HG02981 (cell line): Measurements from ENCODE around the gene GPR89A.
"Not testable (repeated sequence)": the region's sequence is repeated elsewhere in the genome, so short reads cannot be mapped to it uniquely, and the experiment has no call there.

Source experiments
- ATAC-seq: cut with Tn5 transposase; IDR thresholded peaks from one replicate; pipeline ENCODE4 v1.9.1; 2021; ENCODE audit warnings: mild to moderate bottlenecking, moderate library complexity; ENCODE audit not compliant: unreplicated experiment

GPR89A gene

GRCh38 chr1:145607833-145608733, at the start of gene GPR89A:
Gene GPR89A (plus strand): TSS chr1:145607988. CDS start chr1:145608134, 146 bp downstream.
- peak; percentile 93 for ATAC-seq

- not testable (repeated sequence) for ATAC-seq
These were observed 21.0 kb upstream of the GPR89A start for GRCh38 chr1:145586820-145587219.

DNA sequence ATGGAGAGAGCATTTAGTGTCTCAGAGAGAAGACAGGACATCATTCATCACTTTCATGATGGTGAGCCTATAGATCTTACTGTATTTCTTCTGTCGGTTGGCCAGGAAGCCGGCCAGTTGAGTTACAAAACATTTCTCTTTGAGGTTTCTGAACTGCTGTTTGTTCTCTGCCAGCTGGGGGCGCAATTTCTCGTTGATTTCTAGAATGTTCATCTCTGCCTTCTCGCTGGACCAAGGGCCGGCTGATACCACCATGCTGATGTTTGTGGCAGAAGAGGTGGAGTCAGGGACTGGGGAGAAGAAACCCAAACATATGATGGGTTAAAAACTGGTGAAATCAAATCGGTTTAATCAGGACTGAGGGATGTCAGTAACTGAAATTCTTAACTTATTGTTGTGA, 17.0 kb upstream of the GPR89A start:
- ATAC-seq, result not testable (repeated sequence)

DNA sequence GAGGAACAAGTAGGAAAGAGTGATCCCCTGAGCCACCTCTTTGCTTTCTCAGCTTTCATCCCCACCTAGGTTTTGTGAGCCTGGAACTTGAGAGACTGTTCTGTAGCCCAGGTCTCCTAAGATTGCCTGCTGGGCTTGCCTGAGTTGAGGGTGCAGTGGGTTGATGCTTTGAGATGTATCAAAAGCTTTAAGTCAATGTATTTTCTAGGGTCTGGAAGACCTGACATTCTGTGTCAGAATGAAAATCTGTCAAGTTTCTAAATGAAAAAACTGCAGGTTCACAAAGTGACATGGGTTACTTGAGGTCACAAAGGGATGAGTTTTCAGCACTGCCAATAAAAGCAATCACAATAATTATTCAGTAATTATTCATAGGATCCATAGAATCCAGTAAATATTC, 15.4 kb upstream of the GPR89A start:
- not testable (repeated sequence) for ATAC-seq

DNA sequence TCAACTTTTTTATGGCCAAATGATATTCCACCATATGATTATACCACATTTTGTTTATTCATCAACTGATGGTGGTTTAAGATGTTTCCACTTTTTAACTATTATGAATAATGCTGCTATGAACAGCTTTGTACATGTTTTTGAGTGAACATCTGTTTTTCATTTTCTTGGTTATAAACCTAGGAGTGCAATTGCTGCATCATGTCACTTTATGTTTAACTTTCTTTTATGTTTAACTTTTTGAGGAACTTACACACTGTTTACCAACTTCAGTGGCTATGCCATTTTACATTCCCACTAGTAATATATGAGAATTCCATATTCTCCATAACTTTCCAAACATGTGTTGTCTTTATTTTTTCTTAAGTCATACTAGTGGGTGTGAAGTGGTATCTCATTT, 12.4 kb upstream of the GPR89A start:
- not testable (repeated sequence) for ATAC-seq

DNA sequence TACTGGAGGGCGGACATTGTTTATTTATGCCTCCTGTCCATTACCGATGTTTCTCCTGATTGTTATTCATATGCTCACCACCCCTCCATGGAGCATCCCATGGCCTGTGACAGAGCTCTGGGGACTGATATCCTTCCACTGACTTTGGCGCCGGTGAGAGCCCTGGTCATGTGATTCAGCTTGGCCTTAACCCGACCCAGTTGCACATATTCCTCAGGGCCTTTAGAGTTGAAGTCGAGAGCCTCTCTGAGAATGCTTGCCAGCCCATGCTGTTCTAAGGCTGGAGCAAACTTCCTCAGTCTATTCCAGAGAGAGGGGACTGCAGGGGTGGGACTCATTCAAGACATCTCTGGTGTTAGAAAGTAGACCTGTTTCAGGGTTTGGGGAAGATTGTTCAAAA, 11.6 kb upstream of the GPR89A start:
- ATAC-seq, result not testable (repeated sequence)

GRCh38 chr1:145599426-145599825, 8.4 kb upstream of the GPR89A start:
- ATAC-seq, result not testable (repeated sequence)

DNA sequence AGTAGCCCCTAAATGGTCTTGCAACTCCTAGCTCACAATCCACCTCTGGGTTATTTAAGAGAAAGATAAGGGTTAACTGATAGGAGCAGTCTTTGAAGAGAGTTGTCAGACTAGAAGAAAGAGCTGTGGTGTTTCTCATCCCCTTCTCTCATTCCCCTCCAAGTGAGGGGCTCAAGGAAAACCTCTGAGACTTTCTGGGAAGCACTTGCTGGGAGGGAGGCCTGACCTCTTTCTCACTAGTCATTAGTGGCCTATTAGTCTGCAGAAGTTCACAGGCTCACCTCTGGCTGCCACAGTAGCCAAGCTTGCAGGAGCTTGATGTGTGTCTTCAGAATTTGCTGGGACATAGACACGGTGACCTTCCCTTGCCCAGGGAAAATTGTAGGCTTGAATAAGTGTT, 6.2 kb upstream of the GPR89A start:
- ATAC-seq, result no peak

GRCh38 chr1:145606840-145607239, 948 bp upstream of the GPR89A start:
- ATAC-seq, result not testable (repeated sequence)

- not testable (repeated sequence) for ATAC-seq
These were observed 499 bp upstream of the GPR89A start for GRCh38 chr1:145607289-145607688.

- ATAC-seq, result not testable (repeated sequence)
These were observed 3.0 kb downstream of the GPR89A start for GRCh38 chr1:145610744-145611143.

GRCh38 chr1:145620073-145620472, 12.3 kb downstream of the GPR89A start:
- ATAC-seq, result not testable (repeated sequence)

GRCh38 chr1:145622177-145622576, 14.4 kb downstream of the GPR89A start:
- ATAC-seq, result not testable (repeated sequence)

DNA sequence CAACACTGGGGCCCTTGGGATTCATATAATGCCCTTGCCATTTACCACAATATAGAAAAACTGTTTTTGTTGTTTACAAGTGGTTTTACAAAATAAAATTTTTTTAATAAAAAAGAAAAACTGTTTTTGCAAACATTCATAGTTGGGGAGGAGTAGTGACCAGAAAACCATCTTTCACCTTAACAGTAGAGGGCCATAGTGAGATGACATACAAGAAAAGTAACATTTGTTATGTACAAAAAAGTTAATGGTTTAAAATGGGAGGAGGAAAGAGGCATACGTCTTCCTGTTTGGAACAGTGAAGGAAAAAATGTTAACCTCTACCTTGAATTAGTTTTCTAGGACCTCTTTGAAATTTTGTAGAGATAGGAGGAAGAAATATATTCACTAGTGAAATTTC, 28.4 kb downstream of the GPR89A start:
- not testable (repeated sequence) for ATAC-seq

DNA sequence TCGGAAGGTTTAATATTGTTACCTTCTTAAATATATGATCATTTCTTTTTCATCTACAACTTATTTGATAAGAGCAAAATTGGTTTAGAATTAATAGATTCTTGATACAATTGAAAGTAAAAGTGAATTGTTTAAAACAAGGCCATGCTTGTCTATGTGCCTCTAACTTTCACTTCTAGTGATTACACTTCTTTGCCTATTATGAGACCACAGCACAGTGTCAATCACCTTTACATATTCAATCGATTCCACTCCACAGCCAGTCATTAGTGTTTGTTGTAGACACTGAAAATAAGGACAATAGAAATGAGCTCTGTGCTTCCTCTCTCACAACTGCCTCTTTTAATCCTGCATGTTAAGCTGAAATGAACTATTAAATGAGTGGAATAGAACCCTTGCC, 34.1 kb downstream of the GPR89A start:
- not testable (repeated sequence) for ATAC-seq

GRCh38 chr1:145643990-145644389, 36.2 kb downstream of the GPR89A start:
- ATAC-seq, result not testable (repeated sequence)

- not testable (repeated sequence) for ATAC-seq
These were observed 48.6 kb downstream of the GPR89A start for GRCh38 chr1:145656245-145656943.

DNA sequence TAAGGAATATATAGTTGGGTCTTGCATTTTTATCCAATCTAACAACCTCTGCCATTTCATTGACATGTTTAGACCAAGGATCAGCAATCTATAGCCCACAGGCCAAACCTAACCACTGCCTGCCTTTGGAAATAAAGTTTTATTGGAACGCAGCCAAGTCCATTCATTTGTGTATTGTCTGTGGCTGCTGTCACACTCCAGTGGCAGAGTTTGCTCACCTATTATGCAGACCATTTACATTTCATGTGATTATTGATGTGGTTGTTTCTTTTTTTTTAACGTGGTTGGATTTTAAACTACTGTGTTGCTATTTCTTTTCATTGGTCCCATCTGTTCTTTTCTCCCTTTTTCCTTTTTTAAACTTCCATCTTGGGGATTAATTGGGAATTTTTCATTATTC, 54.7 kb downstream of the GPR89A start:
- not testable (repeated sequence) for ATAC-seq

- not testable (repeated sequence) for ATAC-seq
These were observed 57.2 kb downstream of the GPR89A start for GRCh38 chr1:145665015-145665414.

DNA sequence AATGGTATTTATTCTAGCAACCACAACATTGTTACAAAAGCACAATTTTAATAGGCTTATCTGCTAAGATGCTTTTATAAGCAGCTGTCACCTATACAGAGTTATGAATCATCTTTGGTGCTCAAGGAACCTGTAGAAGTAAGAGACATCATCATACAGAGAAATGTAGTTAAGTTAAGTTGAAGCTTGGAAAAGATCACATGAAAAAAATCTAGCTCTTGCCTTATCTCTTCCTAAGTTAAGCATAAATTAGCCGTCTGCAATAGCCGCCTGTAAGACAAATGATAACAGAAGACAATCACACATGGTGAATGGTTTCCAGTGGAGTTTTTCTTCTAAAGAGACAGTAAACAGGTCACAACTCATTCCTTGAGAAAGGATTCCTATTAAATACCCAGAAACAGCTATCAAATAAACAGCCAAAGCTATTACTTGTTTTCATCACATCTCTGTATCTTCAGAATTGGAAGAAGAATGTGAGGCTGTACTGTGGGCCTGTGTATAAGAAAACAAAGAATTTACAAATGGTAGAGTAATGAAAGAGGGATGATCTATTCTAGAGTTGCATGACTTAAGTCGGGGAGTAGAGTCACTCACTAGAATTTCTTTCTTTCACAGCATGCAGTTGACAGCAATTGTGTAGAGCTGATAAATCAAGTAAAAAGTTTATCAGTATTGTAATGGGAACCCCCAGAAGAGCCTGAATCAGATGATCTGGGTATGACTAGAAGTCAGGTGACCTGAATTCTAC, 63.4 kb downstream of the GPR89A start:
- not testable (repeated sequence) for ATAC-seq

DNA sequence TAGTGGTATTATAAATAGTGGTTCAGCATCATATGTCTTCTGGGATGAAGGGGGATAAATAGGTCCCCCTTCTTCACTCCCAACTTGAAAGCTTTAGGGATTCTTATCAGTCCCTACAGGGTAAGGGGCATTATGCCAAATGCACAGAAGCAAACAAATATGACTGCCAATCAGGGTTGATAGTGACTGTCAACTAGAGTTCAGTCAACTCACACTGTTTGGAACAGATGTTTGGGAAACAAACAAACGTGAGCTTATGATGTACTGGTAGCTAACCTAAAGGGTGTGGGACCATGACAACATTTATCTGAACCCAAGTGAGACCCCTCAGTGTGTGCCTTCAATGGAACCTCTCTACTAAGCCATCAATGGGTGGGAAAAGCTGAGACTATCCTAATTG, 65.4 kb downstream of the GPR89A start:
- not testable (repeated sequence) for ATAC-seq
